ENCODE data around the gene ZNF804A. TPM values are rescaled to one million over a fixed set of nuclear protein-coding genes. Genes with fewer than 3 reads are reported as not detected.

Gene ZNF804A
- total RNA-seq, 3 donors from 2014 or later (not counting 1 experiment from before 2014, with no cell fraction given): 0.12 to 0.25 TPM; not detected in 1

GRCh38 chr2:184562532-184562931 is 35.8 kb upstream of the ZNF804A start:
- H3K4me1 Mint-ChIP-seq: no peaks in the 10 kb centered on the region
- intact Hi-C loops (cut with micrococcal nuclease): no loop called here
- no peak overlapping the region for H3K27ac ChIP-seq (ENCODE audit: low read length)

GRCh38 chr2:184564092-184564491 is 34.2 kb upstream of the ZNF804A start:
- no peak overlapping the region for H3K27ac Mint-ChIP-seq
- no CpG with 5 or more reads among the region's 1 CpG for WGBS (ENCODE audit: insufficient coverage)

More at GRCh38 chr2:184562532-184562931, 35.8 kb upstream of the ZNF804A start:
- Mint-ChIP-seq H3K4me3 (no peak overlapping the region), H3K9me3 (peaks cover 14 to 16% of the 10 kb centered on the region in 2 donors), H3K36me3 (no peaks in the 10 kb centered on the region), H3K27ac (no peak overlapping the region), H3K27me3 (ENCODE audit: low read depth in 2 of 2) (no peaks in the 10 kb centered on the region)
- Histone ChIP-seq H3K4me3 (ENCODE audit: low read length) (no peak overlapping the region), H3K36me3 (ENCODE audit: control insufficient read depth, insufficient read depth, low read length) (no peaks in the 10 kb centered on the region), H3K27me3 (ENCODE audit: control insufficient read depth, insufficient read depth, low read length) (no peaks in the 10 kb centered on the region), H3K4me1 (ENCODE audit: control insufficient read depth, insufficient read depth, low read length) (no peaks in the 10 kb centered on the region), H3K9me3 (ENCODE audit: control insufficient read depth, insufficient read depth, low read length) (peaks cover 6% of the 10 kb centered on the region)
- ATAC-seq (no peak), DNase-seq (no peak)
- WGBS (ENCODE audit: insufficient coverage): 0% methylated on average over 1 of the region's 2 CpGs
- TF ChIP-seq CTCF (IDR thresholded peaks at IDR 0.05): no peak

GRCh38 chr2:184566716-184567115 is 31.6 kb upstream of the ZNF804A start:
- Histone ChIP-seq H3K4me3 (ENCODE audit: low read length) (no peak overlapping the region), H3K27me3 (ENCODE audit: control insufficient read depth, insufficient read depth, low read length) (no peaks in the 10 kb centered on the region), H3K27ac (ENCODE audit: low read length) (no peak overlapping the region), H3K36me3 (ENCODE audit: control insufficient read depth, insufficient read depth, low read length) (no peaks in the 10 kb centered on the region), H3K9me3 (ENCODE audit: control insufficient read depth, insufficient read depth, low read length) (no peaks in the 10 kb centered on the region), H3K4me1 (ENCODE audit: control insufficient read depth, insufficient read depth, low read length) (no peaks in the 10 kb centered on the region)
- Mint-ChIP-seq H3K27me3 (ENCODE audit: low read depth in 2 of 2) (no peaks in the 10 kb centered on the region), H3K36me3 (no peaks in the 10 kb centered on the region), H3K4me3 (no peak overlapping the region), H3K4me1 (no peaks in the 10 kb centered on the region), H3K27ac (no peak overlapping the region), H3K9me3 (peaks cover 7 to 18% of the 10 kb centered on the region in 2 donors)
- 77% methylated on average over 3 of the region's 3 CpGs for WGBS (ENCODE audit: insufficient coverage)
- intact Hi-C loops (cut with micrococcal nuclease): no loop called here
- DNase-seq: no peak
- no peak for TF ChIP-seq CTCF (IDR thresholded peaks at IDR 0.05)
- no peak for ATAC-seq

More at GRCh38 chr2:184564092-184564491, 34.2 kb upstream of the ZNF804A start:
- intact Hi-C loops (cut with micrococcal nuclease): no loop called here
- H3K4me3 ChIP-seq (ENCODE audit: low read length): no peak overlapping the region
- peaks cover 6% of the 10 kb centered on the region for H3K9me3 ChIP-seq (ENCODE audit: control insufficient read depth, insufficient read depth, low read length)
- no peaks in the 10 kb centered on the region for H3K4me1 Mint-ChIP-seq
- no peak overlapping the region for H3K27ac ChIP-seq (ENCODE audit: low read length)
- DNase-seq: no peak
- peaks cover 10 to 16% of the 10 kb centered on the region in 2 donors for H3K9me3 Mint-ChIP-seq
- no peak for TF ChIP-seq CTCF (IDR thresholded peaks at IDR 0.05)
- no peaks in the 10 kb centered on the region for H3K4me1 ChIP-seq (ENCODE audit: control insufficient read depth, insufficient read depth, low read length)
- no peak for ATAC-seq
- H3K27me3 Mint-ChIP-seq (ENCODE audit: low read depth in 2 of 2): no peaks in the 10 kb centered on the region
- H3K4me3 Mint-ChIP-seq: no peak overlapping the region
- no peaks in the 10 kb centered on the region for H3K36me3 Mint-ChIP-seq
- H3K27me3 ChIP-seq (ENCODE audit: control insufficient read depth, insufficient read depth, low read length): no peaks in the 10 kb centered on the region
- no peaks in the 10 kb centered on the region for H3K36me3 ChIP-seq (ENCODE audit: control insufficient read depth, insufficient read depth, low read length)

- H3K9me3 ChIP-seq (ENCODE audit: control insufficient read depth, insufficient read depth, low read length): no peaks in the 10 kb centered on the region
- intact Hi-C loops (cut with micrococcal nuclease): no loop called here
- TF ChIP-seq CTCF (IDR thresholded peaks at IDR 0.05): no peak
- Mint-ChIP-seq H3K27ac (no peak overlapping the region), H3K4me1 (no peaks in the 10 kb centered on the region), H3K36me3 (no peaks in the 10 kb centered on the region), H3K4me3 (no peak overlapping the region), H3K9me3 (peaks cover 8 to 13% of the 10 kb centered on the region in 2 donors), H3K27me3 (ENCODE audit: low read depth in 2 of 2) (no peaks in the 10 kb centered on the region)
- H3K27me3 ChIP-seq (ENCODE audit: control insufficient read depth, insufficient read depth, low read length): no peaks in the 10 kb centered on the region
- no peak overlapping the region for H3K4me3 ChIP-seq (ENCODE audit: low read length)
- DNase-seq (no peak), ATAC-seq (no peak)
- H3K36me3 ChIP-seq (ENCODE audit: control insufficient read depth, insufficient read depth, low read length): no peaks in the 10 kb centered on the region
- WGBS (ENCODE audit: insufficient coverage): 80% methylated on average over 1 of the region's 1 CpG
- H3K4me1 ChIP-seq (ENCODE audit: control insufficient read depth, insufficient read depth, low read length): no peaks in the 10 kb centered on the region
- H3K27ac ChIP-seq (ENCODE audit: low read length): no peak overlapping the region
These were observed 21.3 kb upstream of the ZNF804A start for GRCh38 chr2:184577056-184577455.
